GM12878 (cell line): ENCODE measurements around the gene ATP10A. TPM values are rescaled to one million over a fixed set of nuclear protein-coding genes. Genes with fewer than 3 reads are reported as not detected.

ENCODE experiments used
- ATAC-seq: fragments of 200-7000 bp; cut with Tn5 transposase; 3 replicates; pipeline ENCODE4 v1.9.1; 2020; ENCODE audit warnings: mild to moderate bottlenecking, moderate library complexity
- BruUV-seq: library from RNA; stranded (reverse); fragments of 400-500 nt; replicated peaks from 2 replicates; lab custom pipeline; 2021; lab: Mats Ljungman, UMichigan
- CTCF ChIA-PET: fragments of 300-600 bp; sonication (Branson Sonifier 250); formaldehyde crosslinking; extraction: SDS; loops from one replicate; lab custom pipeline; 2021; ENCODE audit warnings: inconsistent platforms; lab: Yijun Ruan, JAX
- POLR2A ChIA-PET: fragments of 350-600 bp; formaldehyde crosslinking; extraction: SDS; loops from one replicate; lab custom pipeline; 2021; ENCODE audit warnings: inconsistent platforms; lab: Charles Lee
- RAD21 ChIA-PET: fragments of 300-600 bp; sonication (Branson Sonifier 250); formaldehyde crosslinking; loops from one replicate; lab custom pipeline; 2023; ENCODE audit warnings: antibody characterized with exemption; ENCODE audit not compliant: unreplicated experiment; lab: Charles Lee
- SMC1A ChIA-PET: fragments of 300-600 bp; sonication (Branson Sonifier 250); formaldehyde crosslinking; loops from one replicate; lab custom pipeline; 2023; ENCODE audit not compliant: unreplicated experiment, uncharacterized antibody; lab: Charles Lee
- DNase-seq: peaks from one replicate; pipeline ENCODE4 v3.0.0-alpha.2; 2011; ENCODE audit warnings: low read depth, low spot score
- FAIRE-seq: peaks from 3 replicates; lab custom pipeline; 2011; peaks lifted over from hg19 to GRCh38; lab: Jason Lieb, UNC
- H2AFZ ChIP-seq: 2 replicates; pipeline ENCODE4 v1.6.0; 2011; ENCODE audit warnings: low read depth, low read length, control low read depth; ENCODE audit not compliant: control insufficient read depth
- H3K27ac ChIP-seq: 2 replicates; pipeline ENCODE4 v1.5.1; 2011; ENCODE audit warnings: control low read depth; ENCODE audit not compliant: control insufficient read depth, insufficient read depth
- H3K27me3 ChIP-seq, 2 experiments: replicated peaks in 1 of 2; 2 replicates each; pipeline versions ENCODE4 v1.6.0 to v1.6.1; 2011; ENCODE audit warnings: low read length in 1 of 2; ENCODE audit not compliant: control insufficient read depth in 2 of 2, insufficient read depth in 2 of 2
- H3K36me3 ChIP-seq, 2 experiments: 2 replicates each; pipeline ENCODE4 v1.5.1; 2011; ENCODE audit warnings: low read length in 1 of 2; ENCODE audit not compliant: control insufficient read depth in 2 of 2, insufficient read depth in 2 of 2
- H3K4me1 ChIP-seq: 2 replicates; pipeline ENCODE4 v1.6.1; 2011; ENCODE audit warnings: mild to moderate bottlenecking, low read length, moderate library complexity, mixed read lengths; ENCODE audit not compliant: control insufficient read depth, insufficient read depth
- H3K4me2 ChIP-seq: 2 replicates; pipeline ENCODE4 v1.6.0; 2011; ENCODE audit warnings: control low read depth; ENCODE audit not compliant: control insufficient read depth, insufficient read depth
- H3K4me3 ChIP-seq: fragments of 200-600 bp; sonication (generic); 2 replicates; pipeline ENCODE4 v1.5.1; 2016
- H3K79me2 ChIP-seq: 2 replicates; pipeline ENCODE4 v1.6.0; 2011; ENCODE audit warnings: low read length; ENCODE audit not compliant: control insufficient read depth, insufficient read depth
- H3K9ac ChIP-seq: 2 replicates; pipeline ENCODE4 v1.8.0; 2011; ENCODE audit warnings: low read length, control low read depth, mixed read lengths; ENCODE audit not compliant: control insufficient read depth, insufficient read depth
- H3K9me3 ChIP-seq: replicated peaks from 3 replicates; pipeline ENCODE4 v1.5.1; 2011; ENCODE audit warnings: mild to moderate bottlenecking, low read length; ENCODE audit not compliant: control insufficient read depth, insufficient read depth
- H4K20me1 ChIP-seq: 2 replicates; pipeline ENCODE4 v1.6.0; 2011; ENCODE audit not compliant: control insufficient read depth, insufficient read depth
- ATF7 ChIP-seq: fragments of 450-650 bp; IDR thresholded peaks from 2 replicates; pipeline ENCODE4 v1.6.1; 2016; ENCODE audit warnings: low read depth, mild to moderate bottlenecking
- CBFB ChIP-seq: IDR thresholded peaks from 2 replicates; pipeline ENCODE4 v1.6.1; 2016; ENCODE audit warnings: antibody characterized with exemption, low read depth
- DPF2 ChIP-seq: fragments of 450-650 bp; IDR thresholded peaks from 2 replicates; pipeline ENCODE4 v1.6.1; 2017; ENCODE audit warnings: mild to moderate bottlenecking
- GATAD2B ChIP-seq: fragments of 450-650 bp; conservative IDR thresholded peaks from 2 replicates; pipeline ENCODE4 v1.6.1; 2017; ENCODE audit warnings: low read depth, mild to moderate bottlenecking, moderate library complexity
- MTA2 ChIP-seq: fragments of 450-650 bp; IDR thresholded peaks from 2 replicates; pipeline ENCODE4 v1.6.1; 2016; ENCODE audit warnings: low read depth, mild to moderate bottlenecking, moderate library complexity
- NFXL1 ChIP-seq: fragments of 450-650 bp; IDR thresholded peaks from 2 replicates; pipeline ENCODE4 v1.6.1; 2017; ENCODE audit warnings: antibody characterized with exemption, mild to moderate bottlenecking, borderline replicate concordance
- NFYB ChIP-seq: IDR thresholded peaks from 2 replicates; pipeline ENCODE4 v1.6.1; 2011; ENCODE audit warnings: low read depth, mild to moderate bottlenecking, low read length, improper control_type of control experiment, moderate library complexity; ENCODE audit not compliant: insufficient read depth
- NR2C1 ChIP-seq: fragments of 450-650 bp; IDR thresholded peaks from 2 replicates; pipeline ENCODE4 v1.6.1; 2017; ENCODE audit warnings: antibody characterized with exemption, mild to moderate bottlenecking, moderate library complexity
- RUNX3 ChIP-seq: IDR thresholded peaks from 2 replicates; pipeline ENCODE4 v1.6.1; 2012; ENCODE audit warnings: low read length, inconsistent platforms
- SIX5 ChIP-seq: IDR thresholded peaks from 2 replicates; pipeline ENCODE4 v1.6.1; 2011; ENCODE audit warnings: mild to moderate bottlenecking, low read depth, low read length, moderate library complexity; ENCODE audit not compliant: severe bottlenecking
- STAT3 ChIP-seq: IDR thresholded peaks from 2 replicates; pipeline ENCODE4 v1.6.1; 2011; ENCODE audit warnings: low read depth, low read length, improper control_type of control experiment
- TBL1XR1 ChIP-seq: IDR thresholded peaks from 2 replicates; pipeline ENCODE4 v1.6.1; 2012; ENCODE audit warnings: low read depth, low read length, improper control_type of control experiment
- ZBED1 ChIP-seq: IDR thresholded peaks from 2 replicates; pipeline ENCODE4 v1.6.1; 2016; ENCODE audit warnings: borderline replicate concordance
- ZNF622 ChIP-seq: fragments of 450-650 bp; IDR thresholded peaks from 2 replicates; pipeline ENCODE4 v1.6.1; 2017; ENCODE audit warnings: mild to moderate bottlenecking, inconsistent platforms
- WGBS: methylation state at CpG from one replicate; pipeline ENCODE4 v1.1.6; 2016; ENCODE audit warnings: low lambda C conversion rate; ENCODE audit not compliant: insufficient replicate concordance, insufficient coverage; ENCODE audit errors: missing lambda C conversion rate; 5-methylcytosine and 5-hydroxymethylcytosine counted together
- in situ Hi-C: fragments of 300-500 bp; cut with MboI; formaldehyde crosslinking; loops from 9 replicates; pipeline ENCODE4 v1.14.3; 2018; ENCODE audit warnings: mixed read lengths
- intact Hi-C: fragments of 100-400 bp; cut with micrococcal nuclease; formaldehyde crosslinking; loops from one replicate; pipeline ENCODE4 v1.14.2; 2022; ENCODE audit not compliant: unreplicated experiment
- polyA plus RNA-seq, 11 experiments: library from polyadenylated mRNA; depleted of rRNA in 4 of 11; unstranded in 6 of 11; stranded (reverse) in 5 of 11; fragments of >200 nt; fragmentation: Nextera tagmentation in 4 of 11; fragmentation: Illumina TruSeq in 1 of 11; extraction: Ambion mirVana in 4 of 11; extraction: Trizol in 1 of 11; gene quantifications; 1 replicate in 1 of 11; 2 replicates in 10 of 11; pipeline versions ENCODE4 v1.2.1 to v1.2.3, GENCODE V29; 2011 to 2016; ENCODE audit warnings: inconsistent platforms in 2 of 11, missing spikeins in 2 of 11, low read depth in 1 of 11
- total RNA-seq, 4 experiments: library from RNA; depleted of rRNA in 3 of 4; stranded (reverse); fragments of >200 nt in 3 of 4; fragmentation: Illumina TruSeq in 1 of 4; extraction: Trizol in 1 of 4; gene quantifications; 2 replicates each; pipeline versions ENCODE4 v1.2.1 to v1.2.3, GENCODE V29; 2013 to 2021
- TF ChIP-seq, protein P1 (sequence below): fragments of 450-650 bp; IDR thresholded peaks from 2 replicates; pipeline ENCODE4 v1.6.1; 2017; ENCODE audit warnings: antibody characterized with exemption, mild to moderate bottlenecking, moderate library complexity
- TF ChIP-seq, protein P2 (sequence below): fragments of 450-650 bp; IDR thresholded peaks from 2 replicates; pipeline ENCODE4 v1.6.1; 2017; ENCODE audit warnings: borderline replicate concordance
- TF ChIP-seq, protein P3 (sequence below): fragments of 150-350 bp; IDR thresholded peaks from 2 replicates; pipeline ENCODE4 v1.6.1; 2014; ENCODE audit warnings: mild to moderate bottlenecking, low read depth, low read length
- TF ChIP-seq, protein P4 (sequence below): IDR thresholded peaks from 2 replicates; pipeline ENCODE4 v1.6.1; 2011; ENCODE audit warnings: borderline replicate concordance, low read depth, mild to moderate bottlenecking, moderate library complexity, low read length; ENCODE audit not compliant: insufficient read depth, poor library complexity, severe bottlenecking

Gene ATP10A
- total and polyA plus RNA-seq, 10 of the 15 experiments (the other 5 are each of a cell fraction or from before 2014, with no cell fraction given) = 0.04 to 1.5 (median 0.31) TPM; not detected in 2

DNA sequence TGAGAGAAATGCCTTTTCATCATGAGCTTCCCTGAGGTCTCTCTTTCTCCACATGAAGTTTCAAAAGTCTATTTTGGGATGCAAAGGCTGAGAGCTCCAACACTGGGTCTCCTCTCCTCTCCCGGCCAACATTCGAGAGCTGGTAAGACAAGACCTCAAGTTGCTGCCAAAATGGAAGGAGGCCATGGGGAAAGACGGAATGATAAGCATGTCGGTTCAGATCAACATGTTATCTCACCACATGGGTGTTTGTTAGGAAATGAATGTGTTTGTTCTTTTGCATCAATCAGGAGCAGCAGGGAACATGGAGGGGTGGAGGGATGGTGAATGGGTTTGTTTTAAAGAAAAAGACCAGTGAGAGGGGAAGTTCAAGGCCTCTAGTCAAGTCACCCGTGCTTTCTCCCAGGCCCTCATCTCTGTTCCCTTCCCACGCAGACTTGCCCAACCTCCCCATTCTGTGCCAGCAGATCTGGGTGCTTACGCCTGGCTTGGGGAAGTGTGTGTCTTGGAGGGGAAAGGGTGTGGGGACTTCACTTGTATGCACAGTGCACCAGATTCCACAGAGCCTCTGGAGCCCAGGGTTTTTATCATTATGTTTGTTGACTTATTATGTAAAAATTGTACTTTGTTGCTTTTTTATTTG, 23.5 kb upstream of the ATP10A start (continued):
- TF ChIP-seq, protein P1, sequence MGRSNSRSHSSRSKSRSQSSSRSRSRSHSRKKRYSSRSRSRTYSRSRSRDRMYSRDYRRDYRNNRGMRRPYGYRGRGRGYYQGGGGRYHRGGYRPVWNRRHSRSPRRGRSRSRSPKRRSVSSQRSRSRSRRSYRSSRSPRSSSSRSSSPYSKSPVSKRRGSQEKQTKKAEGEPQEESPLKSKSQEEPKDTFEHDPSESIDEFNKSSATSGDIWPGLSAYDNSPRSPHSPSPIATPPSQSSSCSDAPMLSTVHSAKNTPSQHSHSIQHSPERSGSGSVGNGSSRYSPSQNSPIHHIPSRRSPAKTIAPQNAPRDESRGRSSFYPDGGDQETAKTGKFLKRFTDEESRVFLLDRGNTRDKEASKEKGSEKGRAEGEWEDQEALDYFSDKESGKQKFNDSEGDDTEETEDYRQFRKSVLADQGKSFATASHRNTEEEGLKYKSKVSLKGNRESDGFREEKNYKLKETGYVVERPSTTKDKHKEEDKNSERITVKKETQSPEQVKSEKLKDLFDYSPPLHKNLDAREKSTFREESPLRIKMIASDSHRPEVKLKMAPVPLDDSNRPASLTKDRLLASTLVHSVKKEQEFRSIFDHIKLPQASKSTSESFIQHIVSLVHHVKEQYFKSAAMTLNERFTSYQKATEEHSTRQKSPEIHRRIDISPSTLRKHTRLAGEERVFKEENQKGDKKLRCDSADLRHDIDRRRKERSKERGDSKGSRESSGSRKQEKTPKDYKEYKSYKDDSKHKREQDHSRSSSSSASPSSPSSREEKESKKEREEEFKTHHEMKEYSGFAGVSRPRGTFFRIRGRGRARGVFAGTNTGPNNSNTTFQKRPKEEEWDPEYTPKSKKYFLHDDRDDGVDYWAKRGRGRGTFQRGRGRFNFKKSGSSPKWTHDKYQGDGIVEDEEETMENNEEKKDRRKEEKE = no peak
- TF ChIP-seq SIX5 = no peak
- no peak for TF ChIP-seq DPF2
- TF ChIP-seq MTA2 = no peak

DNA sequence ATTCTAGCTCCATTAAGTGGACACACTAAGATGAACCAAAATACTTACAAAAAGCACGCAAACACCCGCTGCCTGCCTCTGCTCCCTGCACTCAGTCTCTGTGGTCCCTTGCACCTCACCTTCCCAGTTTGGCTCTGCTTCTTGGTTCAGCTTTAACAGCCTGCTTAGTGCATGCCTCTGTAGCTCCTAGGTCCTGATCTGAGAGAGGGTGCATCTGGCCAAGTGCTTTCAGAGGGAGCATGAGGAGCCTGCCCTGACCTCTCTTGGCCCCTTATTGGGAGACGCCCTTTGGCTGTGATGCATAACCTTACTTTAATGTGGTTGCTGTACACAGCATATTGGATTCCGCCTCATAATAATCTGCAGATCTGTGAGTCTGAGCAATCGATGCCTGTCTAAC, 21.2 kb upstream of the ATP10A start:
- Histone ChIP-seq H3K9ac (no peak overlapping the region), H3K27ac (no peak overlapping the region), H3K27me3 (no peaks in the 10 kb centered on the region), H3K79me2 (no peaks in the 10 kb centered on the region), H2AFZ (no peak overlapping the region), H3K9me3 (no peaks in the 10 kb centered on the region), H3K4me3 (no peak overlapping the region), H4K20me1 (no peaks in the 10 kb centered on the region), H3K36me3 (no peaks in the 10 kb centered on the region), H3K4me1 (no peaks in the 10 kb centered on the region), H3K4me2 (no peak overlapping the region)
- ChIA-PET SMC1A (no interaction called here), CTCF (no interaction called here), POLR2A (no interaction called here), RAD21 (no interaction called here)
- FAIRE-seq (no peak), ATAC-seq (no peak), DNase-seq (no peak)
- in situ Hi-C loops = loop anchor here (10.0 kb wide), 1 partner anchor 60 kb away; no protein-coding TSS in a partner anchor
- WGBS = 15% methylated on average over 5 of the region's 5 CpGs
- intact Hi-C loops = no loop called here
- BruUV-seq = no TSS peak
- TF ChIP-seq TBL1XR1 (no peak), ZNF622 (no peak), GATAD2B (no peak), STAT3 (no peak), RUNX3 (no peak), NFYB (no peak), ZBED1 (no peak), NR2C1 (no peak), CBFB (no peak), NFXL1 (no peak), ATF7 (no peak)
- TF ChIP-seq, protein P2, sequence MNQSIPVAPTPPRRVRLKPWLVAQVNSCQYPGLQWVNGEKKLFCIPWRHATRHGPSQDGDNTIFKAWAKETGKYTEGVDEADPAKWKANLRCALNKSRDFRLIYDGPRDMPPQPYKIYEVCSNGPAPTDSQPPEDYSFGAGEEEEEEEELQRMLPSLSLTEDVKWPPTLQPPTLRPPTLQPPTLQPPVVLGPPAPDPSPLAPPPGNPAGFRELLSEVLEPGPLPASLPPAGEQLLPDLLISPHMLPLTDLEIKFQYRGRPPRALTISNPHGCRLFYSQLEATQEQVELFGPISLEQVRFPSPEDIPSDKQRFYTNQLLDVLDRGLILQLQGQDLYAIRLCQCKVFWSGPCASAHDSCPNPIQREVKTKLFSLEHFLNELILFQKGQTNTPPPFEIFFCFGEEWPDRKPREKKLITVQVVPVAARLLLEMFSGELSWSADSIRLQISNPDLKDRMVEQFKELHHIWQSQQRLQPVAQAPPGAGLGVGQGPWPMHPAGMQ = no peak
- TF ChIP-seq, protein P3, sequence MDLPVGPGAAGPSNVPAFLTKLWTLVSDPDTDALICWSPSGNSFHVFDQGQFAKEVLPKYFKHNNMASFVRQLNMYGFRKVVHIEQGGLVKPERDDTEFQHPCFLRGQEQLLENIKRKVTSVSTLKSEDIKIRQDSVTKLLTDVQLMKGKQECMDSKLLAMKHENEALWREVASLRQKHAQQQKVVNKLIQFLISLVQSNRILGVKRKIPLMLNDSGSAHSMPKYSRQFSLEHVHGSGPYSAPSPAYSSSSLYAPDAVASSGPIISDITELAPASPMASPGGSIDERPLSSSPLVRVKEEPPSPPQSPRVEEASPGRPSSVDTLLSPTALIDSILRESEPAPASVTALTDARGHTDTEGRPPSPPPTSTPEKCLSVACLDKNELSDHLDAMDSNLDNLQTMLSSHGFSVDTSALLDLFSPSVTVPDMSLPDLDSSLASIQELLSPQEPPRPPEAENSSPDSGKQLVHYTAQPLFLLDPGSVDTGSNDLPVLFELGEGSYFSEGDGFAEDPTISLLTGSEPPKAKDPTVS = no peak
- TF ChIP-seq, protein P4, sequence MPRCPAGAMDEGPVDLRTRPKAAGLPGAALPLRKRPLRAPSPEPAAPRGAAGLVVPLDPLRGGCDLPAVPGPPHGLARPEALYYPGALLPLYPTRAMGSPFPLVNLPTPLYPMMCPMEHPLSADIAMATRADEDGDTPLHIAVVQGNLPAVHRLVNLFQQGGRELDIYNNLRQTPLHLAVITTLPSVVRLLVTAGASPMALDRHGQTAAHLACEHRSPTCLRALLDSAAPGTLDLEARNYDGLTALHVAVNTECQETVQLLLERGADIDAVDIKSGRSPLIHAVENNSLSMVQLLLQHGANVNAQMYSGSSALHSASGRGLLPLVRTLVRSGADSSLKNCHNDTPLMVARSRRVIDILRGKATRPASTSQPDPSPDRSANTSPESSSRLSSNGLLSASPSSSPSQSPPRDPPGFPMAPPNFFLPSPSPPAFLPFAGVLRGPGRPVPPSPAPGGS = no peak
